Measurements from ENCODE around the gene BCKDK. TPM values are rescaled to one million over a fixed set of nuclear protein-coding genes. Genes with fewer than 3 reads are reported as not detected.
A peak's percentile ranks its signal among the peaks of the same experiment; 100 is the strongest.
"Not testable (repeated sequence)": the region's sequence is repeated elsewhere in the genome, so short reads cannot be mapped to it uniquely, and the experiment has no call there.

Gene BCKDK
- total RNA-seq, 1 donor from 2014 or later, result 9.8 TPM

DNA sequence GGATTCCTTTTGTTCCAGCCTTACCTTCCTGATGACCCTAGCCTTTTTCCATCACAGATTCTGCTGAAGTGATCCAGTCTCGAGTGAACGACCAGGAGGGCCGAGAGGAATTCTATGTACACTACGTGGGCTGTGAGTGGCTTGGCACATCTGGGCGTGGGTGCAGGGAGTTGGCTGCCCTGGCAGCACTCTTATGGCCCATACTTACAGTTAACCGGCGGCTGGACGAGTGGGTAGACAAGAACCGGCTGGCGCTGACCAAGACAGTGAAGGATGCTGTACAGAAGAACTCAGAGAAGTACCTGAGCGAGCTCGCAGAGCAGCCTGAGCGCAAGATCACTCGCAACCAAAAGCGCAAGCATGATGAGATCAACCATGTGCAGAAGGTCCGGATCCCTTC lies 11.9 kb downstream of the BCKDK start:
- no peak for DNase-seq (ENCODE audit: low read depth in 2 of 2)

DNA sequence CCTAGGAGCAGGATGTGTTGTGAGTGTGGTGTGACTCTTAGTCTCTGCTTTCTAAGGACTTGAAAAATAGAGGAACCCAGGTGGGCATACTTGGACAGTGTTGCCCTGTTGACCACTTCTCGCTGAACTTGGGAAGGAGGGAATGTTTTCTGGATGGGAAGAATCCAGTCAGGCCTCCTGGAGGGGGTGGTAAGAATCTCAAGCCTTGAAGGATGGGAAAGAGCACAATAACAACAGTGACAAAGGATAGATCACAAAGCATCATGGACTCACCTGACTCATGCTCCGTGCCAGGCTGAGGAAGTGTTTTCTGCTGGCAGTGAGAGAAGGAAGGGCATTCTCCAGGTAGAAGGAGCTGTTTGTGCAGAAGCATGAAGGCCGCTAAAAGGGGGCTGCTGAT lies 17.7 kb downstream of the BCKDK start:
- DNase-seq (ENCODE audit: low read depth in 2 of 2), result no peak

DNA sequence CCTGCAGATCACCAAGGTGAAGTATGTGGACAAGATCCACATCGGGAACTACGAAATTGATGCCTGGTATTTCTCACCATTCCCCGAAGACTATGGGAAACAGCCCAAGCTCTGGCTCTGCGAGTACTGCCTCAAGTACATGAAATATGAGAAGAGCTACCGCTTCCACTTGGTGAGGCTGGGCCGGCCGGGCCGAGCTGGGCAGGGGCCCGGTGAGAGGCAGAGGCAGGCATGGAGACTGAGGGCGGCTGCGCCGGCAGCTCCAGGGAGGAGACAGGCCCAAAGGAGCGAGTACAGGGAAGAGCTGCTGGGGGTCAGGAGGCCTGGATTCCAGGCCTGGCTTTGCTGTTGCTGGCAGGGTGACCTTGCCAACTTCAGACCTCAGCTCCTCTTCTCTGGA lies 19.0 kb downstream of the BCKDK start:
- DNase-seq (ENCODE audit: low read depth in 2 of 2), result no peak

DNA sequence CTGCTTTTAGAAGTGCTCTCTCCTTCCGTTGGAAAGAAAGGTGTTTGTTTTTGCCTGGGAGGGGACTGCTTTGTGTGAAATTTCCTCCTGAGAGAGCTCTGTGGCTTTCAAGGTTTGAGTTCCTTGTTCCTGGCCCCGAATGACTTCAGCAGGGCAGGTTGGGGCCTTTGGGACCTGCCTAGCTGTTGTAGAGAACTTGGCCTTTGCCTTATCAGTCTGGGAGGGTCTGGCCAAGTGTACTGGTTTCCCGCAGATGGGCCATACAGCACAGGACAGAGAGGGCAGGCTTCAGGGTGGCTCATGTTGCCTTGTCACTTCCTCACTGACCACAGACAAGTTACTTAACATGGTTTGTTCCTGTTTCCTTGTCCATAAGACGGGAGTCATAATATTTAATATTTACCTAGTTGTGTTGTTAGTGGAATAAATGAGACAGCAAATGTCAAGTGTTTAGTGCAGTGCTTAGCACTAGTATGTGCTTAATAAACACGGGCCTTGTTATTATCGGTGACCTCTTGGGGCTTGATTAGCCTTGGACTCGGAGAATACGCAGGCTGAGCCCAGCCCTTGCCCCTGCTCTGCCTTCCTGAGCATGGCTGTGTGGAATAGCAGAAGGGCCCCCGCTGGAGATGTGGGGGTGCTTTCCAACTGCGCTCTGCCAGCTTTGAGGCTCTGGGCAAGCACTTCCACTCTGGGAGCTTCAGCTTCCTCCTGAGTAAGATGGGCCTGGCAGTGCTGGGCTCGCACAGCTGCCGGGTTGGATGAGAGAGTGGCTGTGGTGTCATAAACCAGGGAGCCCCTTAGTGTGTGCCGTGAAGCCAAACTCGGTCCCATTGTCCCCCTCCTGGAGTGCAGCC lies 20.8 kb downstream of the BCKDK start:
- no peak for DNase-seq (ENCODE audit: low read depth in 2 of 2)

DNA sequence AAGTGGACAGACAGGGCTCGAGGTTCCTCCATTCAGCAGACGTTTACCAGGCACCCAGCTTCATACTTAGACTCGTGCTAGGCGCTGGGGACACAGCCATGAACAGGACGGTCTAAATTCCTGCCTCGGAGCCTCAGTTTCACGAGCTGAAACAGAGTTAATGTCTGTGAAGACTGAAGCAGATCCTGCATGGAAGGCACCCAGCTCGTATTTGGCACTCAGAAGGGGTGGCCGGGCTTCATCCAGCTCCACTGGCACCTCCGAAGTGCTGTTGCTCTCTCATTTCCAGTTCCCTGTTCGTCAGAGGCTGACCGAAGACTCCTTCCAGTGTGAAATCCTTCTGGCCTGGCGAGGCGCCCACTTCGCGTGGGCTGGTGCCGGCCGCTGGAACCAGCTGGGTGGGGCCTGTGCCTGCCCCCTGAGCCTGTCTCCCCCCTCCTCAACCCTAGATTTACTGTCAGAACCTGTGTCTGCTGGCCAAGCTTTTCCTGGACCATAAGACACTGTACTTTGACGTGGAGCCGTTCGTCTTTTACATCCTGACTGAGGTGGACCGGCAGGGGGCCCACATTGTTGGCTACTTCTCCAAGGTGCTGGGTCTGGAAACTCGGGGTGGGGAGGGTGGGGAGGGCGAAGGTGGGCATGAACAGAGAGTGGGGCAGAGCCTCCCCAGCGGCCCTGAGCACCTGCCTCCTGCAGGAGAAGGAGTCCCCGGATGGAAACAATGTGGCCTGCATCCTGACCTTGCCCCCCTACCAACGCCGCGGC lies 21.6 kb downstream of the BCKDK start:
- DNase-seq (ENCODE audit: low read depth in 2 of 2), result no peak

DNA sequence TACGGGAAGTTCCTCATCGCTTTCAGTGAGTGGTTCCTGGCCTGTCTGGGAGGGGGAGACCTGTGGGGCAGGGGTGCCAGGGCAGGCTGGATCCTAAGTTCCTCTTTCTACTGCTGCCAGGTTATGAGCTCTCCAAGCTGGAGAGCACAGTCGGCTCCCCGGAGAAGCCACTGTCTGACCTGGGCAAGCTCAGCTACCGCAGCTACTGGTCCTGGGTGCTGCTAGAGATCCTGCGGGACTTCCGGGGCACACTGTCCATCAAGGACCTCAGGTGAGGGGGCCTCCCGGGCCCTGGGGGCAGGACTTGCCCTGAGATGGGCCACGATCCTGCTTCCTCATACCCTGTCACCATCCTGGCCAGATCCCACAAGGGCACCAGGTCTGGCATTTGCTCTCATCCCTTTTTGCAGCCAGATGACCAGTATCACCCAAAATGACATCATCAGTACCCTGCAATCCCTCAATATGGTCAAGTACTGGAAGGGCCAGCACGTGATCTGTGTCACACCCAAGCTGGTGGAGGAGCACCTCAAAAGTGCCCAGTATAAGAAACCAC lies 22.2 kb downstream of the BCKDK start:
- DNase-seq (ENCODE audit: low read depth in 2 of 2), result no peak

DNA sequence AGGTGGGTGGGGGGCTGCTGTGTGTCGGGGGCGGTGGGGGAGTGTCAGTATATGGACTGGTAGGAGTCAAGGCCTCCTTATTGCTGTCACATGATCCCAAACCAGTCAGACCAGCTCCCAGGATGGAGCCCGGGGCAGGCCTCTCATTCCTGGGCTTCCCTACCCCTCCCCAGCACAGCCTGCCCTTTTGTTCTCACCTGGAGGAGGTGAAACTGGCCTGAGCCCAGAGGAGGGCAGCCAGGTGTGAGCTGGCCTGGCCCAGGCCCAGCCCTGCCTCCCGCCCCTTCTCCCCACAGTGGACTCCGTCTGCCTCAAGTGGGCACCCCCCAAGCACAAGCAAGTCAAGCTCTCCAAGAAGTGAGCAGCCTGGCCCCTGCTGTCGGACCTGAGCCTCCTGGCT lies 22.7 kb downstream of the BCKDK start:
- DNase-seq (ENCODE audit: low read depth in 2 of 2), result no peak

DNA sequence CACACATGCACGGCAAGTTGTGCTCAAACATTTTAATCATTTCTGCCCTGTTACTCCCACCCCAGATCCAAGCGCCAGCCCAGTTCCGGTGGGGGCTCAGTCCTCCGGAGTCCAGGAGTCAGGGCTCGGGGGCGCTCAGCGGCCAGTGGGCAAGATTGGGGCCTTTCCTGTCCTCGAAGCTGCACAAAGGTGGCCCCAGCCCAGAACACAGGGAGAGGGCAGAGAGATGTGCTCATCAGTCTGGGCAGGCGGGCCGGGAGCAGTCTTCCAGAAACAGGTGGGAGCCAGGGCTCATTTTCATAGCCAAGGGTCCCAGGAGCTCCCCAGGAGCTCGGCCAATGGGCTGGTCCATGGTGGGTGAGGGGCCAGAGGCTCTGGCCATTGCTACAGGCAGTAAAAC lies 23.2 kb downstream of the BCKDK start:
- no peak for DNase-seq (ENCODE audit: low read depth in 2 of 2)

DNA sequence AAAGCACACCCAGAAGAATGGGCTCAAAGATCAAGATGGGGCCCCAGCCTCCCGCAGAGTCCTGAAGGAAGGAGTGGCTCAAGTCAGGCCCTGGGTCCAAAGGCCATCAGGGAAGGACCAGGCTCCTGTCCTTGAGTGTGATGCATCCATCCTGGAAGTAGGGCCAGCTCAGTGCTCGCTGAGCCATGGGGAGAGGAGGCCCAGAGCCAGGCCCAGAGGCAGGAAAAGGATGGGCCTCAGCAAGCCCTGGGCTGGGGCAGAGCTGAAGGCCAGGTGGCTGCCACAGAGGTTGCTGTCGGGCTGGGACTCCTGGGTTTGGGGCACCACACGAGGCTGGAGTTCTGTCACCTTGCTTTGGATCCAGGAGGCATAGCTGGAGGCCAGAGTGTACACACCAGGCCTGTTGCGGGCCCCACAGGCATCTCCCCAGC lies 23.7 kb downstream of the BCKDK start:
- no peak for DNase-seq (ENCODE audit: low read depth in 2 of 2)

DNA sequence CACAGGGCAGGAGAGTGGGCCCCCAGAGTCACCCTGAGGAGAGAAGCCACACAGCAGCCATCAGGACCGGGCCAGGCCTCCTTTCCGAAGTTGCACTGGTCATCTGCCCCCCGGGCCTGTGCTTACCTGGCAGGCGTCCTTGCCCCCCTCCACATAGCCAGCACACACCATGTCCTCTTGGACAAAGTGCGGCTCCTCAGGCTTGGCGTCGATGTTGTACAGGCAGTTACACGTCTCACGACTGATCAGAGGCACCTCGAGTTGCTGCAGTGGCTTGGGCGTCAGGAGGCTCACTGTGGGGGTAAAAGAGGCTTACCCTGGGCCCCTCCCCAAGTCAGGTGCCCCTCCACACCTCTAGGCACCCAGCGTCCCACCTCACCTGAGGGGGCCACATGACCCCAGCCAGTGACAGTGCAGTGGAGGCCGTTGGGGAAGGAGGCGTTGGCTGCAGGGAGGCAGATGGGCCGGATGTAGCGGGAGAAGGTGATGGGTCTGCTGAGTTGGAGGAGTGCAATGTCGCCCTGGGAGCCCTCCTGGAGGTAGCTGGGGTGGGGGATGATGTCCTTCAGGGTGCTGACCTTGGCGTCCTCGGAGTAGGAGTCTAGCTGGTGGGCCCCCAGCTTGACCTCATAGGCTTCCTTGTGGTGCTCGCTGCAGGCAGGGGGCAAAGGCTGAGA lies 24.3 kb downstream of the BCKDK start:
- no peak for DNase-seq (ENCODE audit: low read depth in 2 of 2)

DNA sequence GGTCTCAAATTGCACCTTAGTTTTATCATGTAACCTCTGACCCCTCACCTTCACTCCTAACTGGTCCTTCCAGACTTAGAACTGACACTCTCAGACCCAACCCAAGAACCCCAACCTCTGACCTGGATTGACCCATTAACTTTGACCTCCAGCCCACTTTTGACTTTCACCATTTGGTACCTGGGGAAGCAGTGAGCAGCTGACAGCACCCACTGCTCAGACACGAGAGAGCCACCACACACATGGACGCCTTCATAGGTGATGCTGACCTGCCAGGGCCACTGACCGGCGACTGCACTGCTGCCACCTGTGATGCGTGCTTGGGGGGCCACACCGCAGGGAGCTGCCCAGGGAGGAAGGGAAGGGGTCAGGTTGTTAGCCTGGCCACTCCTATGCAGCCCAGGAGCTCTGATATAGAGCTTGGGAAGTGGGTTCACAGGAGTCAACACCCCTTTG lies 24.9 kb downstream of the BCKDK start:
- DNase-seq (ENCODE audit: low read depth in 2 of 2), result no peak

DNA sequence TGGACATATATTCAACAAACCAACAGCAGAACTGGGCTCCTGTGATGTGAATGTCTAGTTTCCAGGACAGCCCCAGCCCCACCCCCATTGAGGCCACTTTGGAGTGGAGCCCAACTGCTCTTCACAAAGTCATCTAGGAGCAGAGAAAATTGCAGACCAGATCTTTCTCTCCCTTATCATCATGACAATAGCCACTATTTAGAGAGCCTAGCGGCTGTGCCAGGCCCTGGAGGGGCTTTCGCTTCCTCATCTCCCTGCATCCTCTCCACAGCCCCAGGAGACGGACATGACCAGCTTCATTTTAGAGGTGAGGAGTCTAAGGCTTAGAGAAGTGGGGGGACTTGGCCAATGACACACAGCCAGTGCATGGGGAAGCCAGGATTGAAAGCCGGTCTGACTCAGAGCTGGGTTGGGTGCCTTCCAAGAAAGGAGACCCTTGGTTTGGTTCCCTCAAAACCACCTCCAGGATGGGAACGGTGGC lies 25.9 kb downstream of the BCKDK start:
- no peak for DNase-seq (ENCODE audit: low read depth in 2 of 2)

DNA sequence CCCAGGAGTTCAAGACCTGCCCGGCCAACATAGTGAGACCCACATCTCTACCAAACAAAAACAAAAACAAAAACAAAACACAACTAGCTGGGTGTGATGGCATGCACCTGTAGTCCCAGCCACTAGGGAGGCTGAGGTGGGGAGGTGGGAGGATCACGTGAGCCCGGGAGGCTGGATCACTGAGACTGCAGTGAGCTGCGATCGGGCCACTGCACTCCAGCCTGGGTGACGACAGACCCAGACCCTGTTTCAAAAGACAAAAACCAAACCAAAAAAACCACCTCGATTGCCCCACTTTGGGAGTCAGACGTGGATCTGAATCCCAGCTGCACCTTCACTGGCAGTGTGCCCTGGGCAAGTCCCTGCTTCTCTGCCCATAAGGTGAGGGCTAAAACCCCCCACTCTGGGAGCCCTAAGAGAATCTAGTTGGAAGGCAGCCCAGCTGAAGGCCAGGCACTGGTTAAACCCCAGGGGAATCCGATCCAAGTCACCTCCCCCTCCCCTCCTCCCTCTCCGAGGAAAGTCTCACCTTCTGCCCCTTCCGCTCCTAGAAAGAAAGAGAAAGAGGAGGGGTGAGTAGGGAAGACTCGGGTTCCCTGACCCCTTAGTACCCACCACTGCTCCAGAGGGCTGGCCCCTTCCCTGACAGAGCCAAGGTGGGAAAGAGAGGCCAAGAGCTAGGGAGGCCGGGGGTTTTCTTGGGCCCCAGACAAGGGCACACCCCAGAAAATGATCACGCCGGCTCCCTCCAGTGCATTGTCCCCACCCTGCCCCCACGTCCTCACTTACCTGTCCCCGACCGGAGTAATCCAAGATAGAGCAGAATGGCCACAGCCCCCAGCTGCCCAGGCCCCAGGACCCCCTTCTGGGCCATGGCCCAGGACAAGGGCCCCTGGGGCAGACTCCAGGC lies 26.7 kb downstream of the BCKDK start:
- no peak for DNase-seq (ENCODE audit: low read depth in 2 of 2)

DNA sequence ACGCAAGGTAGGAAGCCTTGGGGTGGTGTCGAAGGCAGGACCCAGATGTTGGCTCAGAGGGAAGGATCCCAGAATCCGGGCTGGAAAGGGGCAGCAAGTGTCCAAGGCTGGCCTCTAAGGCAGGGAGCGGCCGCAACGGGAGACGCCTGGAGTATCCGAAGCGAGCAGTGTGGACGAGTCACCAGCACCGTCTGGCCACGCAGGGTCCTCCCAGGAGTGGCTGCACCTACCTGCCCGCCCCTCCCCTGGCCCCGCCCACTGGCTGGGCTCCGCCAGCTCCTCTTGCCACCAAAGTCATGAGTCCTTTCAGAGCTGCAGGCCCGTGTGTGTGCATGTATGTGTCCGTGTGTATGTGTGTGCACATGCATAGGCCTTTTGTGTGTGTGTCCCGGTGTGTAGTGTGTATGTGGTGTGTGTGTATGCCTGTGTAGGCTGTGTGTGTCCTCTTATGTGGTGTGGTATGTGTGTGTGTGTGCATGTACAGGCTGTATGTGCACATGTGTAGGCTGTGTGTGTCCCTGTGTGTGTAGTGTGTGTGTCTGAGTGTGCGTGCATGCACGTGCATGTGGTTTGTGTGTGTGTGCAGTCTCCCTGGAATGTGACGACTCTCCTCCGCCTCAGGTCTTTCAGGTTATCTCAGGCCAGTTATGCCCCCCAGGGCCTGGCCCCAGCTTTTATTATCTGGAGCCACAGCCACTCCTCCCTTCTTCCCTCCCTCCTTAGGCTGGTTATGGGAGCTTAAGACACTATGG lies 27.5 kb downstream of the BCKDK start, which contains the start of gene PRSS8:
TSS of gene PRSS8 (minus strand) at position 193 of the 752 bp plus-strand sequence. CDS start 229 bp downstream, outside the sequence.
- no peak for DNase-seq (ENCODE audit: low read depth in 2 of 2)

DNA sequence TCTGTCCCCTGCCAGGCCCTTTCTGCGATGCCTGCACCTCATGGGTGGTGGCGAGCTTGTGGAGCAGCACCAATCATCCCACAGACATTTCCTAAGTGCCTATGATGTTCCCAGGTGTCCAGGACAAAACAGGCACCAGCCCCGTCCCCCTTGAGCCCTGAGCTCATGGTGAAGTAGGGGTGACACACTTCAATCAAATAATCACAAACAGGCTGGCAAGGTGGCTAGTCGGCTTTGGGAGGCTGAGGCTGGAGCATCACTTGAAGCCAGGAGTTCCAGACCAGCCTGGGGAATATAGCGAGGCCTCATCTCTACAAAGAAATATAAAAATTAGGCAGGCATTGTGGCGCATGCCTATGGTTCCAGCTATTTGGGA lies 28.1 kb downstream of the BCKDK start:
- DNase-seq (ENCODE audit: low read depth in 2 of 2), result no peak

DNA sequence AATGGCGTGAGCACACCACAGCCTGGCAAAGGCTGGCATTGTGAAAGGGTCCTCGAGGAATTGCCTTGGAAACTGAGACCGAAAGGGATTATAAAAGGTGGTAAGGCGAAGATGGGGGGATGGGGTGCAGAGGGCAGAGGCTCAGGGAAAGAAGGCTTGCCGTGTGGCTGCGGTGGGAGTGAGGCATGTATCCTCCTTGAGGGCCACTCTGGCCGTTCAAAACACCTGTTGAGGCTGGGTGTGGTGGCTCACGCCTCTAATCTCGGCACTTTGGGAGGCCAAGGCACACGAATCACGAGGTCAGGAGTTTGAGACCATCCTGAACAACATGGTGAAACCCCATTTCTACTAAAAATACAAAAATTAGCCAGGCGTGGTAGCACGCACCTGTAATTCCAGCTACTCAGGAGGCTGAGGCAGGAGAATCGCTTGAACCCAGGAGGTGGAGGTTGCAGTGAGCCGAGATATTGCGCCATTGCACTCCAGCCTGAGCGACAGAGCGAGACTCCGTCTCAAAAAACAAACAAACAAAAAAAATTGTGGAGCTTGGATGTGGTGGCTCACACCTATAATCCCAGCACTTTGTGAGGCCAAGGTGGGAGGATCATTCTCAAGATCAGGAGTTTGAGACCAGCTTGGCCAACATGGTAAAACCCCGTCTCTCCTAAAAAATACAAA lies 28.8 kb downstream of the BCKDK start:
- not testable (repeated sequence) for DNase-seq (ENCODE audit: low read depth in 2 of 2)

DNA sequence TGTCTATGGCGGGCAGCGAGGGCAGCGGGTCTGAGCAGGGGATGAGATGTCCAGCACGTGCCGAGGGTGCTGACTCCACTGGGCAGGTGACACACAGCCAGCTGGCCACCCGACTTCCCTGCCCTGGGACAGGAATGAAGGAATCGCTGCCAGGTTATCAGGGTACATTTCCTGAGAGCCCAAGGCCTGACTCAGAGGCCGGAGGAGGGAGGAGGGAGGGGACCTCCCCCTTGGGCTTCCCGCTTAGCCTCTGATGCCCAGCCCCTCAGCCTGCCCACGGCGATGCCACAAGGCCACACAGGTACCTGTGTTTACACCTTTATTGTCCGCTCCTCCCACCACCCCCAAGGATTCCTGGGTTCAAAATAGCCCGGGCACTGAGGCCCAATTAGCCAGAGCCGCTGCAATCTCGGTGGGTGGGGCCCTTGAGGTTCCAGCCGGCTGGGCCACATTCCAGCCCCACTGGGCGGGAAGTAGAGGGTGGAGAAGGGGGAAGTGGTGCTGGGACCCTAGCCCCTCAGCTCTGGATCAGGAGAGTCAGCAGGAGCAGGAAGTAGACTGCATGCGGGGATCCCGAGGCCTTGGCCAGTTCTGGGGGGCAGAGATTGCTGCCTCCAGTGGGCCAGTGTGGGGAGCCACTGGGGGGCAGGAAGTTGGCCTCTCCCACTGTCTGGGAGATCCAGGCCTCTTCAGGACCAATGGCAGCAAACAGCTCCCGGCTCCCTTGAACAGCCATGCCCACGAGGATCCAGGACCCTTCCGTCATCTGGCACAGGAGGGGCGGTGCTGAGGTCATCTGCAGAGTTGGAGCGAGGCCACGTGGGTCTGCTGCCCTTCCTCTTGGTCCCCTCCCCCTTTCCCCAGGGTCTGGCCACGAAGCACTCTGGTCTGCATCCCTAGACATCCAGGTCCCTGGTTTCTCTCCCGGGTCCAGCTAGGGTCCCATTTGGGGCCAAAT lies 30.7 kb downstream of the BCKDK start:
- DNase-seq (ENCODE audit: low read depth in 2 of 2), result peak in 1 of 2 donors; percentile 74

DNA sequence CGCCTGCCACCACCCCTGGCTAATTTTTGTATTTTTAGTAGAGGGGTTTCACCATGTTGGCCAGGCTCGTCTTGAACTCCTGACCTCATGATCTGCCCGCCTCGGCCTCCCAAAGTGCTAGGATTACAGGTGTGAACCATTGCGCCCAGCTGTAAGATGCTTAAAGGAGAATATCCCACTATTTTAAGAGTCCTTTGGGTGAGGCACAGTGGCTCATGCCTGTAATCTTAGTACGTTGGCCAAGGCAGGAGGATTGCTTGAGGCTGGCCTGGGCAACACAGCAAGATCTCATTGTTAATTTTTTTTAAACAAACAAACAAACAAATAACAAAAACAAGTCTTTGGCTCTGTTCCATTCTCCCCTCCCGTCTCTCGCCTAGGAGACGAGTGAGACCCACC lies 32.9 kb downstream of the BCKDK start:
- DNase-seq (ENCODE audit: low read depth in 2 of 2), result not testable (repeated sequence)
